ENCODE data around the gene NINJ1. TPM values are rescaled to one million over a fixed set of nuclear protein-coding genes. Genes with fewer than 3 reads are reported as not detected.

The NINJ1 gene
- total RNA-seq, 1 donor from 2014 or later = 34.7 TPM

DNA sequence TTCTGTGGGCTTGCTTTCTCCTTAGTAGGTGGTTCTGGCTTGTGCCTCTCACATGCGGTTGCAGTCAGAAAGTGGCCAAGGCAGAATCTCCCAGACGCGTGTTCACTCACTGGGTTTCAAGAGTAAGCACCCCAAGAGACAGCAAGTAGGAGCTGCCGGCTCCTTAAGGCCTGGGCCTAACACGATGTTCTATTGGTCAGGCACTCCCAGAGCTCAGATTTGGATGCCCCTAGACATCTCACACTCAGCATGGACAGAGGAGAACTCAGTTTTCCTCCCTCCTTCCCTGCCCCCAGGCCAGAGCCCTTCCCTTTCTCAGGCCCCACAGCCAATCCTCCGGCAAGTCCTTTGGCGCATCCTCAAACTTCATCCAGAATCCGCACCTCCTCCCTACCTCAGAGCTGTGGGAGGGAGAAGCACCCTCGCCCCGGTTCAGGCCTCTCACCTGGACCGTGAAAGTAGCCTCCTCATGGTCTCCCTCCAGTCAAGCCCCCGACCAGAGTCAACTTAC is 44.5 kb downstream of the NINJ1 start:
- Mint-ChIP-seq H3K4me1 (peaks cover 29% of the 10 kb centered on the region), H3K36me3 (peaks cover 1% of the 10 kb centered on the region), H3K27ac (no peak overlapping the region), H3K4me3 (no peak overlapping the region), H3K9me3 (peaks cover 4% of the 10 kb centered on the region), H3K27me3 (ENCODE audit: low read depth) (no peaks in the 10 kb centered on the region)
- TF ChIP-seq, protein P1, sequence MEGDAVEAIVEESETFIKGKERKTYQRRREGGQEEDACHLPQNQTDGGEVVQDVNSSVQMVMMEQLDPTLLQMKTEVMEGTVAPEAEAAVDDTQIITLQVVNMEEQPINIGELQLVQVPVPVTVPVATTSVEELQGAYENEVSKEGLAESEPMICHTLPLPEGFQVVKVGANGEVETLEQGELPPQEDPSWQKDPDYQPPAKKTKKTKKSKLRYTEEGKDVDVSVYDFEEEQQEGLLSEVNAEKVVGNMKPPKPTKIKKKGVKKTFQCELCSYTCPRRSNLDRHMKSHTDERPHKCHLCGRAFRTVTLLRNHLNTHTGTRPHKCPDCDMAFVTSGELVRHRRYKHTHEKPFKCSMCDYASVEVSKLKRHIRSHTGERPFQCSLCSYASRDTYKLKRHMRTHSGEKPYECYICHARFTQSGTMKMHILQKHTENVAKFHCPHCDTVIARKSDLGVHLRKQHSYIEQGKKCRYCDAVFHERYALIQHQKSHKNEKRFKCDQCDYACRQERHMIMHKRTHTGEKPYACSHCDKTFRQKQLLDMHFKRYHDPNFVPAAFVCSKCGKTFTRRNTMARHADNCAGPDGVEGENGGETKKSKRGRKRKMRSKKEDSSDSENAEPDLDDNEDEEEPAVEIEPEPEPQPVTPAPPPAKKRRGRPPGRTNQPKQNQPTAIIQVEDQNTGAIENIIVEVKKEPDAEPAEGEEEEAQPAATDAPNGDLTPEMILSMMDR (IDR thresholded peaks at IDR 0.05; ENCODE audit: unreplicated experiment) = no peak
- no peak for DNase-seq (ENCODE audit: low spot score in 2 of 2, unreplicated experiment in 2 of 2)

GRCh38 chr9:93089024-93089423 is 45.0 kb downstream of the NINJ1 start:
- Mint-ChIP-seq H3K27ac (no peak overlapping the region), H3K27me3 (ENCODE audit: low read depth) (no peaks in the 10 kb centered on the region), H3K9me3 (peaks cover 4% of the 10 kb centered on the region), H3K4me3 (no peak overlapping the region), H3K36me3 (peaks cover 1% of the 10 kb centered on the region), H3K4me1 (peaks cover 26% of the 10 kb centered on the region)
- TF ChIP-seq, protein P1 (IDR thresholded peaks at IDR 0.05; ENCODE audit: unreplicated experiment) = no peak
- no peak for DNase-seq (ENCODE audit: low spot score in 2 of 2, unreplicated experiment in 2 of 2)

DNA sequence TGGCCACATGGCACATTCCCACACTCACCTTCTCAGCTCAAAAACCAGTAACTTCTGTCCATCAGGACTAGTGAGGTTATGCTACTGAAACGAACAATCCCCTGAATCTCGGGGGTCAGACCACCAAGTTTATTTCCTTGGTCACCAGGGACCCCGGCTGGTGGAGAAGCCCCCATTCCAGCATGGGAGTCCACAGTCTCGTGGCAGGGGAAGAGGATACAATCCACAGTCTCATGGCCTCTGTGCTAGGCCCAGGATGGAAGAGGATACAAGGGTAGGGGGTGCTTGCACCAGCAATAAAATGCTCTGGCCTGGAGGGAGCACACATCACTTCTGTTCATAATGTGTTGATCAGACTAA is 45.4 kb downstream of the NINJ1 start:
- peaks cover 24% of the 10 kb centered on the region for H3K4me1 Mint-ChIP-seq
- no peaks in the 10 kb centered on the region for H3K27me3 Mint-ChIP-seq (ENCODE audit: low read depth)
- DNase-seq (ENCODE audit: low spot score in 2 of 2, unreplicated experiment in 2 of 2) = no peak
- peaks cover 4% of the 10 kb centered on the region for H3K9me3 Mint-ChIP-seq
- H3K27ac Mint-ChIP-seq = no peak overlapping the region
- TF ChIP-seq, protein P1 (IDR thresholded peaks at IDR 0.05; ENCODE audit: unreplicated experiment) = no peak
- peaks cover 1% of the 10 kb centered on the region for H3K36me3 Mint-ChIP-seq
- no peak overlapping the region for H3K4me3 Mint-ChIP-seq

DNA sequence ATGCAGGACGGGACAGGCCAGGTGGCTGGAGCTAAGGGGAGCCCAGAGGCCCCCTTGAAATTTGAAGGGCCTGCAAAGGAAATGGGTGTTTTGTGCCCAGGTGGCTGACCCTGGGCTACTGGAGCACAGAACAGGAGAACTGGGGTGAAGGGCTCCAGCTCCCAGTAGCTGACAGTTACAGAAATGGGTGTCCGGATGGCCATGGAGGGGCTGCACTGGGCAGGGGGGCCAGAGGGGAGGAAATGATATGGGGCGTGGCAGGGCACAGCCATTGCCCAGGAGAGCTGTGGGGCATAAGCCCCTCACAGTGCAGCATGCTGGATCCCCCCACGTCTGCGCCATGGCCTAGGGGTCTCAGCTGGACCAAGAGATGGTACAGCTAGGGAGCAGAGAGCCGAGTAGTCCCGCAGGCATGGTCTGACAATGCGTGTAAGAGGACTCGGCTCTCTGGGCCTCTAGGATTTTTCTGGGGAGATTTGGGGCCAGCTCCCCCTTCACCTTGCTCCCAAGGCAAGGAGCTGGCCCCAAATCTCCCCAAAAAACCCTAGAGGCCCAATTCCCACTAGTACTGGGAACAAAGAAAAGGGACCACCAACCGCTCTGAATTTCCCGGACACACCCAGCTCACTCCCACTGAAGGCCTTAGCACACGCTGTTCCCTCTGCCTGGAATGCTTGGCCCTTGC is 45.9 kb downstream of the NINJ1 start:
- no peak overlapping the region for H3K4me3 Mint-ChIP-seq
- H3K9me3 Mint-ChIP-seq = peaks cover 4% of the 10 kb centered on the region
- H3K4me1 Mint-ChIP-seq = peaks cover 22% of the 10 kb centered on the region
- peaks cover 1% of the 10 kb centered on the region for H3K36me3 Mint-ChIP-seq
- TF ChIP-seq, protein P1 (IDR thresholded peaks at IDR 0.05; ENCODE audit: unreplicated experiment) = no peak
- H3K27me3 Mint-ChIP-seq (ENCODE audit: low read depth) = no peaks in the 10 kb centered on the region
- no peak for DNase-seq (ENCODE audit: low spot score in 2 of 2, unreplicated experiment in 2 of 2)
- no peak overlapping the region for H3K27ac Mint-ChIP-seq

DNA sequence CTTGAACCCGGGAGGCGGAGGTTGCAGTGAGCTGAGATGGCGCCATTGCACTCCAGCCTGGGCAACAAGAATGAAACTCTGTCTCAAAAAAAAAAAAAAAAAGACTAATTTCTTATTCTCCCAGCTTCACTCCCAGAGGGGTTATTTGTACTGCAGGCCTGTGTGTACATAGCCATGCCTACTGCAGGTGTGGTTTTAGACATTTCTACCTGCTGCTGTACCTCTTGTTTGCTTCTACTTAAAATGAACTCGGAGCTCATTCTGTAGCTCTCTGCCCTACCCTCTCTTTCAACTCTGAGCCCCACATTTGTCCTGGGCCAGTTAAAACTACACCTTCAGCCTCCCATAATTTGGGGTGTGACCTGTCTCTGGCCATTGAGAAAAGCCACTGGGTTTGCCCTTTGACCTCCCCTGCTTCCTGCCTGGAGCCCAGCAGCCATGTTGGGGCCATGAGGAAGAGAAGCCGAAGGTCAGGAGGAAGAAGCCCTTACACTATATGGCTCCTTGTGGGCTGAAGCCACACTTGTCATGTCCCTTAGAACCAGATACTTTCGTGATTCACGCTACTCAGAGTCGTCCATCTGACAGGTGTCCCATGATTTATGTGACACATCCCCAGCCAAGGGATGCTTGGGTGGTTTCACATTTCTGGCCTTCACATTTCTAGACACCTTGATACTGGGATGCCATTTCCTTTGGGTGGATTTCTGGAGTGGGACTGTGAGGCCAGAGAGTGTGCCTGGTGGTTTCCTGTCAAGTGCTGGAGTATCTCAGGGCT is 47.4 kb downstream of the NINJ1 start:
- Mint-ChIP-seq H3K4me1 (peaks cover 14% of the 10 kb centered on the region), H3K27me3 (ENCODE audit: low read depth) (no peaks in the 10 kb centered on the region), H3K9me3 (peaks cover 4% of the 10 kb centered on the region), H3K27ac (no peak overlapping the region), H3K4me3 (no peak overlapping the region), H3K36me3 (peaks cover 1% of the 10 kb centered on the region)
- DNase-seq (ENCODE audit: low spot score in 2 of 2, unreplicated experiment in 2 of 2) = no peak
- TF ChIP-seq, protein P1 (IDR thresholded peaks at IDR 0.05; ENCODE audit: unreplicated experiment) = no peak

Data from mesothelial cell of epicardium (in vitro differentiated cells).